Vagina (tissue), 2 donors: Measurements from ENCODE around the gene VPS13C. TPM values are rescaled to one million over a fixed set of nuclear protein-coding genes. Genes with fewer than 3 reads are reported as not detected.
A peak's percentile ranks its signal among the peaks of the same experiment; 100 is the strongest.

Source experiments
- DNase-seq, 2 donors: peaks; one replicate each; pipeline ENCODE4 v3.0.0-alpha.2; 2017; ENCODE audit errors: extremely low spot score in 2 of 2
- H3K27ac ChIP-seq: fragments of 200-600 bp; sonication (generic); one replicate; pipeline ENCODE4 v1.5.1; 2019
- H3K27me3 ChIP-seq: fragments of 200-600 bp; sonication (generic); one replicate; pipeline ENCODE4 v1.5.1; 2019
- H3K36me3 ChIP-seq, 2 donors: fragments of 200-600 bp; sonication (generic); one replicate each; pipeline ENCODE4 v1.5.1; 2017 to 2019
- H3K4me1 ChIP-seq: fragments of 200-600 bp; sonication (generic); one replicate; pipeline ENCODE4 v1.5.1; 2019
- H3K4me3 ChIP-seq, 2 donors: fragments of 200-600 bp; sonication (generic); 1 replicate in 1 of 2; 2 replicates in 1 of 2; pipeline ENCODE4 v1.5.1; 2016 to 2019
- H3K9me3 ChIP-seq: fragments of 200-600 bp; sonication (generic); one replicate; pipeline ENCODE4 v1.5.1; 2019
- POLR2A ChIP-seq, 2 donors: fragments of 450-650 bp; IDR thresholded peaks; one replicate each; pipeline ENCODE4 v1.6.1; 2017; ENCODE audit warnings: antibody characterized with exemption in 2 of 2, mild to moderate bottlenecking in 2 of 2, moderate library complexity in 2 of 2
- POLR2AphosphoS5 ChIP-seq, 2 donors: sonication (generic); formaldehyde crosslinking; IDR thresholded peaks; one replicate each; pipeline ENCODE4 v1.9.0; 2017; ENCODE audit warnings: antibody characterized with exemption in 2 of 2, mild to moderate bottlenecking in 2 of 2, low read depth in 1 of 2; ENCODE audit not compliant: insufficient read depth in 1 of 2
- intact Hi-C: fragments of 100-400 bp; cut with DNase I; formaldehyde crosslinking; loops from one replicate; pipeline ENCODE4 v1.15.1; 2023
- total RNA-seq: library from RNA; depleted of rRNA; stranded (reverse); fragments of >200 nt; gene quantifications from one replicate; pipeline ENCODE4 v1.2.3, GENCODE V29; 2016
- TF ChIP-seq, protein P1 (sequence below), 3 experiments: fragments of 450-650 bp in 2 of 3; fragments of 200-600 bp in 1 of 3; sonication (generic) in 1 of 3; IDR thresholded peaks; one replicate each; pipeline ENCODE4 v1.5.1; 2017 to 2019; ENCODE audit warnings: antibody characterized with exemption in 3 of 3, mild to moderate bottlenecking in 2 of 3, moderate library complexity in 2 of 3

VPS13C gene
- total RNA-seq, 1 donor from 2014 or later = 52.5 TPM

DNA sequence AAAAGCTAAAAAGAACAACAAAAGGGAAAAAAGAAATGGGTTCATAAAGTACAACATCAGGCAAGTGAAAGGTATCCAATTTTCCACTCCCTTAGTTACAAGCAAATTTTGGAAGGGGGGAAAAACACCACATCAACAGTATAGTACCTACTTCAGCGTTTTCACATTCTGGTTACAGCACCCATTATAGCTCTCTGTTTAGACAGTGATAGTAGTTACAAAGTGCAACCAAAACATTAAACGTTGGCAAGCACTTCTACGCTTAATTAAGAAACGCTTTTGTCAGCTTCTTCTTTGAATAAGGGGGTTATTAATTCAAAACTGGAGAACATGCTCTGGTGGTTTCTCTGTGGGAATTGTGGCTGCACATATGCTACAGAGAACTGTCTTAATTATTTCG lies 180.2 kb downstream of the VPS13C start:
- Histone ChIP-seq H3K27ac (no peak overlapping the region), H3K4me1 (no peaks in the 10 kb centered on the region), H3K27me3 (no peaks in the 10 kb centered on the region), H3K4me3 (no peak overlapping the region), H3K36me3 (no peaks in the 10 kb centered on the region), H3K9me3 (no peaks in the 10 kb centered on the region)
- no peak for DNase-seq
- intact Hi-C loops = no loop called here
- TF ChIP-seq, protein P1, sequence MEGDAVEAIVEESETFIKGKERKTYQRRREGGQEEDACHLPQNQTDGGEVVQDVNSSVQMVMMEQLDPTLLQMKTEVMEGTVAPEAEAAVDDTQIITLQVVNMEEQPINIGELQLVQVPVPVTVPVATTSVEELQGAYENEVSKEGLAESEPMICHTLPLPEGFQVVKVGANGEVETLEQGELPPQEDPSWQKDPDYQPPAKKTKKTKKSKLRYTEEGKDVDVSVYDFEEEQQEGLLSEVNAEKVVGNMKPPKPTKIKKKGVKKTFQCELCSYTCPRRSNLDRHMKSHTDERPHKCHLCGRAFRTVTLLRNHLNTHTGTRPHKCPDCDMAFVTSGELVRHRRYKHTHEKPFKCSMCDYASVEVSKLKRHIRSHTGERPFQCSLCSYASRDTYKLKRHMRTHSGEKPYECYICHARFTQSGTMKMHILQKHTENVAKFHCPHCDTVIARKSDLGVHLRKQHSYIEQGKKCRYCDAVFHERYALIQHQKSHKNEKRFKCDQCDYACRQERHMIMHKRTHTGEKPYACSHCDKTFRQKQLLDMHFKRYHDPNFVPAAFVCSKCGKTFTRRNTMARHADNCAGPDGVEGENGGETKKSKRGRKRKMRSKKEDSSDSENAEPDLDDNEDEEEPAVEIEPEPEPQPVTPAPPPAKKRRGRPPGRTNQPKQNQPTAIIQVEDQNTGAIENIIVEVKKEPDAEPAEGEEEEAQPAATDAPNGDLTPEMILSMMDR (IDR thresholded peaks at IDR 0.05) = no peak
- TF ChIP-seq POLR2AphosphoS5 (IDR thresholded peaks at IDR 0.05; ENCODE audit: insufficient read depth in 1 of 2, low read depth in 1 of 2) (no peak), POLR2A (IDR thresholded peaks at IDR 0.05) (no peak)

DNA sequence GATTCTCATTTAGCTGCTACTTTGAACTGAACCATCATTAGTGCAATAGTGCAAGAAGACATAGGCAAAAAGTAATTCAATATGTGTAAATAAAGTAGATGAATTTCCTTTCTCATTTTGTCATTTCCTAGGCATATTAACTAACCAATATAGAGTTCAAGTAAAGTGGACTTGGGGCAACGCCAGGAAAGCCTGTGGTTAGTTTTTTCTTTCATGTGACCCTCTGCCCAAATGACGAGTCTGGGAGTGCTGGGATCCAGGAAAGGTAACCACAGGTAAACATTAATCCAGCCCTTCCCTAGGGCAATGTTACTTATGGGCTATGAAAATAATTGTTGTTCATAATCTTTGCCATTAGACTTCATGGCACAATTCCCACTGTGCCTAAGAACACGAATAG lies 181.0 kb downstream of the VPS13C start:
- Histone ChIP-seq H3K27ac (no peak overlapping the region), H3K4me3 (no peak overlapping the region), H3K36me3 (no peaks in the 10 kb centered on the region), H3K4me1 (no peaks in the 10 kb centered on the region), H3K9me3 (no peaks in the 10 kb centered on the region), H3K27me3 (no peaks in the 10 kb centered on the region)
- no peak for DNase-seq
- TF ChIP-seq POLR2A (IDR thresholded peaks at IDR 0.05) = no peak
- TF ChIP-seq POLR2AphosphoS5 (IDR thresholded peaks at IDR 0.05; ENCODE audit: insufficient read depth in 1 of 2, low read depth in 1 of 2) = no peak
- TF ChIP-seq, protein P1 (IDR thresholded peaks at IDR 0.05) = no peak
- intact Hi-C loops = no loop called here

DNA sequence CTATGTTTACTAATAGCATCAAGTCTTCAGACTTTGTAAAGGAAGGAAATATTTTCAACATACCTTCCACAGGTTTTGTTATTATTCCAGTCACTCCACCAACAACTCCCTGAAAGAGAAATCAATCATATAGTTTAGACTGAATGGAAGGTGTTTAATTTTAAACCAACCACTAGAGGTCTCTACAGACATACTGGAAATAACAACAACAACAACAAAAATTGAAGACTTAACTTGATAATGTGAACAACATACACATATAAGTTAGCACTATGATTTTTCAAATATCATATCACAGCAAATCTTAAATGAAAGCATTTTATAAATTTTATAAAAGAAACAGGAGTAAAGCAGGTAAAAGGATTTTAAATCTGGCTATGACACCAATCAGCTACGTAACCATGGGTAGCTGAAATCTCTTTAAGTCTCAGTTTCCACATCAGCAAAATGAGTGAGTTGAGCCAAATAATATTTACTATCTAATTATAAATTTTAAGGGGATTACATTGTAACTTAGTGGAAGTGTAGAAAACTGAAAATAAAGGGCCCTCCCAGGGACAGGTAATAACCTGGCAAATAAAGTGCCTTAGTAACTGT lies 188.2 kb downstream of the VPS13C start:
- H3K4me3 ChIP-seq = no peak overlapping the region
- no peak for DNase-seq
- no peaks in the 10 kb centered on the region for H3K9me3 ChIP-seq
- H3K36me3 ChIP-seq = peaks cover 0 to 9% of the 10 kb centered on the region in 2 donors
- H3K27ac ChIP-seq = no peak overlapping the region
- intact Hi-C loops = no loop called here
- H3K27me3 ChIP-seq = no peaks in the 10 kb centered on the region
- no peaks in the 10 kb centered on the region for H3K4me1 ChIP-seq
- TF ChIP-seq POLR2AphosphoS5 (IDR thresholded peaks at IDR 0.05; ENCODE audit: insufficient read depth in 1 of 2, low read depth in 1 of 2) = no peak
- TF ChIP-seq, protein P1 (IDR thresholded peaks at IDR 0.05) = peak in 2 of 3 experiments; percentile 22 to 56

DNA sequence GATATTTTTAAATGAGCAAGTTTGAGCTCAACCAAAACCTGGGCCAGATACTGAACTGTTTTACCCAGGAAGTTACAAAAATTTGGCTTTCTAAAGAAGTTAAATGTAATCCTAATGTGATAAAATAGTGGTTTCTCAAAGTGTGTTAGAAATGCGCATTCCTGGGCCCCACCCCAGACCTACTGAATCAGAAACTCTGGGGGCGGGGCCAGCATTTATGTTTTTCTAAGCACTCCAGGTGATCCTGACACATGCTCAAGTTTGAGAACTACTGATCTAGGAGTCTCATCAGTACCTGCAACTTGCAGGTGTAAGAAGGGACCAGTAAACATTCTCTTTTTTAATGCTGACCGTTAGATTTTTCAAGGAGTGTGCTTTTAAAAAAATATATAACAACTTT lies 190.6 kb downstream of the VPS13C start:
- H3K27me3 ChIP-seq = no peaks in the 10 kb centered on the region
- peaks cover 0 to 9% of the 10 kb centered on the region in 2 donors for H3K36me3 ChIP-seq
- no peaks in the 10 kb centered on the region for H3K9me3 ChIP-seq
- no peak overlapping the region for H3K27ac ChIP-seq
- no peaks in the 10 kb centered on the region for H3K4me1 ChIP-seq
- intact Hi-C loops = no loop called here
- TF ChIP-seq, protein P1 (IDR thresholded peaks at IDR 0.05) = no peak
- TF ChIP-seq POLR2AphosphoS5 (IDR thresholded peaks at IDR 0.05; ENCODE audit: insufficient read depth in 1 of 2, low read depth in 1 of 2) (no peak), POLR2A (IDR thresholded peaks at IDR 0.05) (no peak)
- DNase-seq = no peak
- H3K4me3 ChIP-seq = no peak overlapping the region

DNA sequence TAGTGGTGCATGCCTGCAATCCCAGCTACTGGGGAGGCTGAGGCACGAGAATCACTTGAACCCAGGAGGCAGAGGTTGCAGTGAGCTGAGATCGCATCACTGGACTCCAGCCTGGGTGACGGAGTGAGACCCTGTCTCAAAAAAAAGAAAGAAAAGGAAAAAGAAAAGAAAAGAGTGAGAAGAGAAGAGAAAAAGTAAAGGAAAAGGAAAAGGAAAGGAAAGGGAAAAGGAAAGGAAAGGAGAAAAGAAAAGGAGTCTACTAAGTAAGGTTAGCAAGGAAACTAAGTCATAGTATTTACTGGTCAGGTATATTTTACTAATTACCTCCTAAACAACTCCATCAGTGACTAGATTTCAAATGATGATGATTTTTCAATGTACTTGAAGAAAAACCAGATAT lies 198.3 kb downstream of the VPS13C start:
- no peak for DNase-seq
- Histone ChIP-seq H3K36me3 (no peaks in the 10 kb centered on the region), H3K27me3 (no peaks in the 10 kb centered on the region), H3K9me3 (no peaks in the 10 kb centered on the region), H3K4me1 (no peaks in the 10 kb centered on the region), H3K27ac (no peak overlapping the region), H3K4me3 (no peak overlapping the region)
- TF ChIP-seq POLR2AphosphoS5 (IDR thresholded peaks at IDR 0.05; ENCODE audit: insufficient read depth in 1 of 2, low read depth in 1 of 2) = no peak
- TF ChIP-seq POLR2A (IDR thresholded peaks at IDR 0.05) = no peak
- TF ChIP-seq, protein P1 (IDR thresholded peaks at IDR 0.05) = no peak
- intact Hi-C loops = no loop called here
